ENCODE measurements around the gene TGM3.

DNA sequence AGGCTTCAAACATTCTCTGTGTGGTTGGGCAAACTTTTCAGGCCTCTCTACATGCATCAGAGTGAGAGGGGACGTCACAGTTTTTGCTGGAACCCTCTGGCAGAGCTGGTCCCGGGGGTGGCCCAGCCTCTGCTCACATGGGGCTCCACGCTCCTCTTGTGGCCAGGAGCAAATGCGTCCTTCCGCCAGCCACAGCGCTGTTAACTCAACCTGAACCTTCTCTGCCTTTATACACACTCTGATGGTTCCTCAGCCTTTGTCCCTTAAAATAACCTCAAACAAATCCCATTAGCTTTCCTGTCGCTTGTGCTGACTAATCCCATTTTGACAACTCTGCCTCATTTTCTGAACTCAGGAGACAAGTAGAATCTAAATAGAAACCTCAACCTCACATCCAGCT, 45.5 kb downstream of the TGM3 start:
- TF ChIP-seq, protein P1, sequence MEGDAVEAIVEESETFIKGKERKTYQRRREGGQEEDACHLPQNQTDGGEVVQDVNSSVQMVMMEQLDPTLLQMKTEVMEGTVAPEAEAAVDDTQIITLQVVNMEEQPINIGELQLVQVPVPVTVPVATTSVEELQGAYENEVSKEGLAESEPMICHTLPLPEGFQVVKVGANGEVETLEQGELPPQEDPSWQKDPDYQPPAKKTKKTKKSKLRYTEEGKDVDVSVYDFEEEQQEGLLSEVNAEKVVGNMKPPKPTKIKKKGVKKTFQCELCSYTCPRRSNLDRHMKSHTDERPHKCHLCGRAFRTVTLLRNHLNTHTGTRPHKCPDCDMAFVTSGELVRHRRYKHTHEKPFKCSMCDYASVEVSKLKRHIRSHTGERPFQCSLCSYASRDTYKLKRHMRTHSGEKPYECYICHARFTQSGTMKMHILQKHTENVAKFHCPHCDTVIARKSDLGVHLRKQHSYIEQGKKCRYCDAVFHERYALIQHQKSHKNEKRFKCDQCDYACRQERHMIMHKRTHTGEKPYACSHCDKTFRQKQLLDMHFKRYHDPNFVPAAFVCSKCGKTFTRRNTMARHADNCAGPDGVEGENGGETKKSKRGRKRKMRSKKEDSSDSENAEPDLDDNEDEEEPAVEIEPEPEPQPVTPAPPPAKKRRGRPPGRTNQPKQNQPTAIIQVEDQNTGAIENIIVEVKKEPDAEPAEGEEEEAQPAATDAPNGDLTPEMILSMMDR (IDR thresholded peaks at IDR 0.05) = no peak
- TF ChIP-seq USF2 (CRISPR knock-in tag; IDR thresholded peaks at IDR 0.05) (no peak), CREB1 (CRISPR knock-in tag; IDR thresholded peaks at IDR 0.05) (no peak)
